HG03432 (cell line): Measurements from ENCODE around the gene CDC42BPA.

Source experiments
- ATAC-seq: cut with Tn5 transposase; IDR thresholded peaks from one replicate; pipeline ENCODE4 v1.9.1; 2021; ENCODE audit warnings: mild to moderate bottlenecking, moderate library complexity; ENCODE audit not compliant: unreplicated experiment

CDC42BPA gene

DNA sequence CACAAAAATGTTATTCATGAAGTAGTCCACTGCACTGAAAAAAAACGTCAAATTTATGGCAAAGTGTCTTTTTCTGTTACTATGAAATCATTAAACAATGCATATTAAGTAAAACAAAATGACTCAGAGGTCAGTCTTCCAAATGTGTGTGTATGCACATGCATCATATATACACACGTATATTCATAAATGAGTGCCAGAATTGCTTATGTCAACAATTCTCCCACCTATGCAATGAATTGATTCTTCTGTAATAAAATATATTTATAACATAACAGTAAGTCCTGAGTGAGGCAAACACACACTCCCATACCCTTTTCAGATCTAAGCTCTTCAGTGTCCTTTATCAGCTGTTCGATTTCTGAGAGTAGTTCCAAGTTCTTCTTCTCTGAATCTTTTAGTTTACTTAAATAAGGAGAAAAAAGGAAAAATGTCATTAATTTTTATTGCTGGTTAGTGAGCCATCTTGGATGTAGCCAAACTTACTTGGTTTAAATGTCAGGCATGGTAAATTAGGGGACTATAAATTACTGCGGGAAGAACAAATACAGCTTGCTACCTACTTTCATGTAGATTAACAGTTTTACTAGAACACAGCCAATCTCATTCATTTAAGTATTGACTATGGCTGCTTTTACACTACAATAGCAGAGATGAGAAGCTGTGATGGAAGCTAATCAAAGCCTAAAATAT, 246.3 kb downstream of the CDC42BPA start:
- ATAC-seq: no peak

DNA sequence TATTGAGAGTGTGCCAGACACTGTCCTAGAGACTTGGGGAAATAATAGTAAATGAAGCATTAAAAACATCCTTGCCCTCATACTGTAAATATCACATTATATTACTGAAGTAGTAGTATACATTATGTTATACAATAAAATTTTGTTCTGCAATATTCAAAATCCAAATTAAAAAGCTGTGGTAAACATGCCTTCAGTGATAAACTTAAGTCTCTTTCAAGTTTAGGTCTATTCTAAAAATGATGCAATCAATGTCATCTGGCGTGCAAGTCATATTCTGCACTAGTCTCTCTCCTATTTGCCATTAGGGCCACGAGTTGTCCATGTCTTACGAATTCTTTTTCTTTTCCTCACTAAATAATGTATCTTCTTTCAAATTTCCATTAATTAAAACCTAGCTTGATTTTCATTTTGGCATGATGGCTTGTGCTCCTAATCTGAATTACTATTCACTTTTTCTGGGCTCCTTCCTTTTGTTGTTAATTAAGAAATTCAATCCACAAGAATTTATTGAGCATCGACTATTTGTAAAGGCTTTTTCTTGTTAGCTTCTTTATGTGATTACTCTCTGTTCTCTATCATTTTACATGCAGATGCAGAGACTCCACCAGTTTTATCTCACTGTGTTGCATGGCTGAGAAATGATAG, 247.5 kb downstream of the CDC42BPA start:
- no peak for ATAC-seq

DNA sequence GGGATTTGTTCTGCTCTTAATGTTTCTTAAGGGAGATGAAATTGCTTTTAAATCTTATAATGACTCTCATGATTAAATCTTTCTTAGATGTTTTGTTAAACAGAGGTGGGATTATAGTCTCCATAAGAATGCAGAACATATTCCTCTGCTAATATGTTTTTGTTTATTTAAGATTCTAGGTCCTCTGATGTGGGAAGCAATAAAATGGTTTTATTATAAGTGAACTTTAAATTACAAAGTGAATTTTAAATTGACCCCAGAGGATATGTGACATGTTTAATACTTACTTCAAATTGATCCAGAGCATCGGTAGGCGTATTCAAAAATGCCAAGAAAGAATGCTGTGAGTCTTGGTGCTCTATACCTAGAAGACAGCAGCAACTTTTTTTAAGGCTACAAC, 248.8 kb downstream of the CDC42BPA start:
- no peak for ATAC-seq

DNA sequence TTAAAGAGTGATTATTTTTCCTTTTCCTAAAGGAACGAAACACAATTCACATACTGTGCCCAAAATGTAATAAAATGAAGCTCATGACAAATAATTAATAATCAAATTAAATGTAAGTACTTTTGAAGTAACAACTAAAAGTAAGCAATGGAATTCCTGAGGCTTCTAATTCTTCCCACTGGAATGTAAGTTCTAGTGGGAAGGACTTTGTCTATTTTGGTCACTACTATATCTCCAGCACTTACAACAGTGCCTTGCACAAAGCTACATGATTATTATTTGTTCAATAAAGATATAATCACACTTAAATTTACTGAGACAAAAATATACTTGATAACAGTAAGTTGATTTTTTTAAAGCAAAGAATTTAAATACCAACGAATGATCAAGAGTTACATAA, 249.4 kb downstream of the CDC42BPA start:
- ATAC-seq: no peak

DNA sequence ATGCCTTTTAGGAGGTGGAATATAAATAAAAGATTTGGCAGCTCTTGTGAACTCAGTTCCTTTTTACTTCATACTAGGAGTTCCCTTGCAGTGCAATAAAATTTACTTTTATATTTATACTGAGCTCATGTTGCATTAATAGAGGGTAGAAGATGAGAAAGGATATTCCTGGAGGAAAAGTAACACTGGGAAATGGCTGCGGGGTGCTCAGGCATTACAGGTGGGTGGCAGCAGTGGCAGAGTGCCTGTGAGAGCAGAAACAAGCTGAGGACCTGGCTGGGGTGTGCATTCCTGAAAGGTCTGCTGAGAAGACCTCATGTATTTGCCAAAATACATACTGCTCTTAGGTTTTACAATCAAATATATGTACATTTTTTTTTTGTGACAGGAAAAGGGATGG, 251.3 kb downstream of the CDC42BPA start:
- no peak for ATAC-seq

DNA sequence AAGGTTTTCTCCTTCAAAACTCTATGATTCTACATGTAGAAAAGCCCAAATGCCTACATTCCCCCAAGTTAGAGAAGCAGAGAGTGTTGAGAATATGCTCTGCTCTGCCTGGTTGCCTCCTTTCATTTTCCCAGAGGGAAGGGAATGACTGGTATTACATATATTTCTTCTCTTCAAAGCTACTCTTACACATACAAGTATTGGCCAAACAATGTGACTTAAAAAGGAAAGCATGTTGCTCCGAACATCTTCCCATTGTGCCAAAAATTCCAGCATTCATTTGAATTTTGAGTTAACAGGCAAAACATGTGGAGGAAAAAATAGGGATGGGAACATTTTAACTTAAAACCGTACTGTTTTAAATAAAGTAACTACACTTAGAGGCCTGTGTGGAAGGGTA, 253.0 kb downstream of the CDC42BPA start:
- no peak for ATAC-seq

DNA sequence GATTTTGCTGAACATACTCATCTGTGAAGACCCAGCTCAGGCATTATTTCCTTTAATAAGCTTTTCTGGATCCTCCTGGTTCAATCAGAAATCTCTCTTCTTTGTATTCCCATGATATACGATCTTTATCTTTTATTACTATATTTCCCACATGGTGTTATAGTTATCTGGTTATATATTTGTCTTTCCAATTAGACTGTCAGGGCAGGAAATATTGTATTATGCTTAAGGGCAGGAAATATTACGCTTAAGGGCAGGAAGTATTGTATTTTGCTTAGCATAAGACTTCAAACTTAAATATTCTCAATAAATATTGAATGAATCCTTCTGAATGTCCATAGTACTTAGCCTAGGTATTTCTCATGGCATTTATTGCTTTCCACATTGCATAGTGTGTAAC, 256.0 kb downstream of the CDC42BPA start:
- no peak for ATAC-seq

DNA sequence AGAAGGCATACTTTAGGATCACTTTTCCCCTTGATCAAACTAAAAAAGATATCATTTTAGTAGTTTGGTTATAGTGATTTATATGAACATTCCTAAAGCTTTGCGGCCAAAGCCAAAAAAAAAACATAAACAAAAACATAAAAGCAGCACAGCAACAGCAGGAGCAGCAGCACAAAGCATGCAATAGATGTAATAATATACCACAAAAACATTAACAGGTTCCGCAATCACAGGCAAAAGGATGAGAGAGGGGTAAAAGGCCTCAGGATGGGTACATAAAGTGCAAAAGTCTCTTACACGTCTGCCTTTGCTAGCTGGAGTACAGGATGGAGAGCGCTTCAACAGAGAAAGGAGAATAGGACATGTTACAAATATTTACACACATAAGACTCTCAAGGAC, 259.2 kb downstream of the CDC42BPA start:
- no peak for ATAC-seq

DNA sequence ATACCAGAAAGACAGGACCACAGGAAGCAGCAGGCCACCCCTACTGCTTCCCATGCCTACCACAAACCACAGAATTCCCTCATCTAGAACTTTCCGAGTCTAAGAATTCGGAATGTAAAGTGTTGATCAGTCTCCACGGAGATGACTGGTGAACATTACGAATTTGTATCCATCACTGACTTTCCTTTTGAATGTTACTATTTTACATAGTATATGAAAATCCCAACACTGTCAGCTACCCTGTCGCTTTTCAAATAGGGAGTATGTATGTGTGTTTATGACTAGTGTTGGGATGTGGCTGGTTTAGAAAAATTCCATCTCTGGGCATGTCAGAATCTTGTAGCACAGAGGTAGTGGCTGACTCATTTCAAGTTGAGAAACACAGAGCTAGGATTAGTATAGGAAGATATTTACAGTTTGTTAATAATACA, 260.0 kb downstream of the CDC42BPA start:
- ATAC-seq: no peak

DNA sequence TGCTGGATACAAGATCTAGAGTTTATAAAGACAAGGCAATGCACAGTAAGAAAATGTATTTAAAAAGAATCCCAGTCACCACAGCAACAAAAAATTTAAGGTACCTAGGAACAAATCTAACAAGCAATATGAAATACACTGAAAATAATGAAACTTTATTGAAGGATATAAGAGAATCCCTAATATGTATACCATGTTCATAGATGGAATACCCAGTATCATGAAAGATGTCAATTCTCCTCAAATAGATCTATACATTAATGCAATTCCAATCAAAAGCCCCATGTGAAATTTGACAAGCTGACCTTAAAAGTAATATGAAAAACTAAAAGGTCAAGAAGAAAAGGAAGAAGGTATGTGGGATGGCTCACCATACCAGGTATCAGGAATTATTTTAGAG, 269.0 kb downstream of the CDC42BPA start:
- no peak for ATAC-seq

DNA sequence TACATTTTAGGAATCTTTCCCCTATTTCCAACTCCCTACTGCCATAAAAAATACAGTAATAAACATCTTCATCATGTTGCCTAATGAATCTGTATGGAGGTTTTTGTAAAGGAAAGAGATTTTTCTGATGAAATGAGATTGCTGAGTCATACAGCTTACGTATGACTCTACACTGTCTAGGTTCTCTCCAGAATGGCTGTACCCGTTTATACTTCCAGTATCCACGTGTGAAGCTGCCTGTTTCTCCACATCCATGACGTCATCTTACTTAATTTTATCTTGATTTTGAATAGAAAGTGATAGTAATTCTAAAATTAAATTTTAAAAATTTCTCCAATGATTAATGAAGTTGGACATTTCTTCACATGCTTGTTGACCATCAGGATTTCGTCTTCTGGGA, 274.5 kb downstream of the CDC42BPA start:
- ATAC-seq: no peak

DNA sequence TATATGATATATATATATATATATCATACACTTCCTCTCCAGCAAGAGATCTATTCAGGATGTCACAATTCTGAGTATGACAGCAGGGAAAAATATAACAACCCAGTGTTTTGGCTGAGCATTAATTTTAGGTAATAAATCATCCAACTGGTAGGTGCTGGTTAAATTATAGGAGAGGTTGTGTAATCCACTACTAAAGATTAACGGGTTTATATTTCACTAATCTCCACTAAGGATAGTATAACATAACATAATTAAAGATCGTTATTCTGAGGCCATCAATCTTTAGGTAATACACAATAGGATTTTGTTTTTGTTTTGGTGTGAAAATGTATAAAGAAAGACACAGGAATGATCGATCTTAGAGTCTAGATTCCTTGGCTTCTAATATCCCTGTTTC, 276.0 kb downstream of the CDC42BPA start:
- no peak for ATAC-seq

DNA sequence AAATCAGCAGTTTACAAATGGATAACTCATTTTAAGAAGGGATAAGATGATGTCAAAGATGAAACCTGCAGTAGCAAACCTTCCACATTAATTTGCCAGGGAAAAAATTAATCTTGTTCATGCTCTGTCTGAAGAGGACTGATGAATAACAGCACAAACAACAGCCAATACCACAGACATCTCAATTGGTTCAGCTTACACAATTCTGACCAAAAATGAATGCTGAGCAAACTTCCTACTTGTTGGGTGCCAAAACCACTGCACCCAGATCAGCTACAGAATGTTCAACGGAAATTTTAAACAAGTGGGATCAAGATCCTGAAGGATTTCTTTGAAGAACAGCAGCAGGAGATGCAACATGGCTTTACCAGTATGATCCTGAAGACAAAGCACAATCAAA, 279.9 kb downstream of the CDC42BPA start:
- ATAC-seq: no peak

DNA sequence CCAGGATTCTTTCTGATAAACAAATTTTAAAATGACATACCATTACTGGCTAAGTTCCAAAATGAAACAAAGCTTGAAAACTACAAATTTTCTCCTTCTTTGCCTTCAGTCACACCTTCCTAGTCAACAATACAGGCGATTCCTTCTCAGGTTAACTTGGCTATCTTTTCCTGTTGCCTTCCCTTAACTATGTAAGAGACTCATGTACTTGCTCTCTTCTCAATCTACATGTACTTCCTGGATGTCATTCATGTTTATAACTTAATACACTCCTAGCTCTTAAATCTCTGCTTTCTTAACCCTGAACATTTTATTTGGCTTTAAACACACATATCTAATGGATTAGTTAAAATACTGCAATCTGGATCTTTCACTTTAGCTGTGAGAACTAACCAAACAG, 281.2 kb downstream of the CDC42BPA start:
- ATAC-seq: no peak

DNA sequence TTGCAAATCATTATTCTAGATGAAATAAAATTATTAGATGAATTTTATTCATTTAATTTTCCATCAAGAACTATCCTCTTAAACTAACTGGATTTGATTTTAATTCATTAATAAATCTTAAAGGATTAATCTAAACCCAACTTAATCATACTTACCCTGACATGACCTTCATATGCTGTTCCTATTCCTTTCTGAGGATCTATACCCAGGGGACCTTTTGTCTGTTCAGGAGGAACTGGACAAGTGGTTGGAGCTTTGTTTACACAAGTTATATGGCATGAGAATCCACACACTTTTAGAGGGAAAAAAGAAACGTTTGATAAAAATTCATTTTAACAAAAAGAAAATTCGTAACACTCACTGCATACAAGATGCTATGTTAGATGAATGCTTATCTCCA, 283.0 kb downstream of the CDC42BPA start:
- ATAC-seq: no peak

DNA sequence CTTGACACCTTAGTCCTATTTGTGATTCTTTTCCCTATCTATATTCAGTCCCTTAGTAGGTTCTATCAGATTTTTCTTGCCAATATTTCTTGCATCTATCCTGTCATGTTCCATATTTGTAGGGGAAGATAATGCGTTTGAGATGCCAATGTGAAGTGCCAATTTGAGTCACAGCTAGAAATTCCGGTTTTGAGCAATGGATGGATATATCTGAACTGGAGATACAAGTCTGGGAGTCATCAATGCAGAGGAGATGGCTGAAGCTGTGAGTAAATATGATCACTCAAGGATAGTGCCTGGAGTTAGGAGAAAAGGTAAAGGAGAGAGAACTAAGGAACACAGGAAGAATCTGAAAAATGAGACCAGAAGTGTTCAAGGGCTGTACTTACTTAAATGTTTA, 284.4 kb downstream of the CDC42BPA start:
- no peak for ATAC-seq

DNA sequence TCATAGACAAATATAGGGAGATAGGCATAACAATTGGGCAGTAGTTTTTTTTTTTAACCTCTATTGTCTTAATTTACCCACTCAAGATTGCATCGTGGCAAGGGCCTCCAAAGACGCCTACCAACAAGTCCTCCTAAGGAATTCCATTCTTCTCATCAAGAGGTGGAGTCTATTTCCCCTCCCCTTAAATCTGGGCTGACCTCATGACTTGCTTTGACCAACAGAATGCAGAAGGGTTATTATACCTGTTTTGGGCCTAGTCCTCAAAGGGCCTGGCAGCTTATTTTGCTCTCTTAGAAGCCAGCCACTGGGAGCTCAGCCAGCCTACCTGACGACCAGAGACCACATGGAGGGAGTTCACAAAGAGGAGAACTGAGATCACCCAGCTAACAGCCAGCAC, 285.9 kb downstream of the CDC42BPA start:
- ATAC-seq: no peak

DNA sequence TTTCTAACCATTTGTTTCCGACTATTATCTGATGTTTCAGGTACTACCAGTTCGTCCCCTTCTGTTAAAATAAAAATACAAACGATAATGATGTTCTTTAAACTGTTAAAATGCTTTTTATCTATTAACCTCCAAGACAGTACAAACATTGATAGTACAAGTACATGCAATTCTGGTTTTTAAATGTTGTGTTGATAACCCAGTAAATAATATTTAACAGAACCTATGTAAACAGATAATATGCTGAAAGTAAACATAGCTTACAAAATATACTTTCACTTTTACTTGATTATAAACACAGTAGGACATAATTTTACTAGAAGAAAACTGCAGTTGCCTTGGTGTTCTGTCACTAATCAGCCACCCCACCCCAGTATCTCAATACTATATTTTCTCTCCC, 301.3 kb downstream of the CDC42BPA start:
- no peak for ATAC-seq

DNA sequence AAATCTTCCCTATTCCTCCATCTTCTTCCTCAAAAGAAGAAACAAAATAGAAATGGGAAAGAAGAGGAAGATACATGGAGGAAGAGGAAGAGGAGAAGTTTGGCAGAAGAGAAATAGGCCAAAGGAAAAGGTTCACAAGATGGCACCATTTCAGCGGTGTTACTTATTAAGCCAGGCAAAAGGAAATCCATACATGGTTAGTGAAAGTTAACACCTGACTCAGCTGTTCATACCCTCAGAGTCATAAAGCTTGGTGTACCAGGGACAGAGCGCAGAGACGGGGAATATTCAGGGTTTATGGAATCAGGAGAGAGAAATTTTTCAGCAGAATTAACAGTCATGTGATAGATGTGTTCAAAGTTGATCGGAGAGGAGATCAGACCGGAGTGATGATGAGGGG, 307.6 kb downstream of the CDC42BPA start:
- ATAC-seq: no peak

DNA sequence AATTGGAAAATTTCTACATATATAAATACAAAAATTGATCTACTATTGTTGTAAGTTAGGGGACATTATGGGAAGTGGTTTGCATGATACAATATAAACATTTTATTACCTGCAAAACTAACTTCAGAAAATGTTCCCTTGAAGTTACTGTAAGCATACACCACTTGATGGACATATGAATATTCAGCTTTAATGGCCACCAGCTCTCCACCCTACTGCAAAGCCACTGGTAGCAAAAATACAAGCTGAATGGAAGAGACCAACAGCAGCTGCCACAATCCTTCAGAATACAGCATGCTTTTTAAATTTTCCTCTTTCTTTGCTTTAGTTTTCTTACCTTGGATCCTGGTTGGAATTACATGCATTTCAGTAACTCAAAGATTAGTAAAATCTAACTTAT, 308.4 kb downstream of the CDC42BPA start:
- no peak for ATAC-seq

DNA sequence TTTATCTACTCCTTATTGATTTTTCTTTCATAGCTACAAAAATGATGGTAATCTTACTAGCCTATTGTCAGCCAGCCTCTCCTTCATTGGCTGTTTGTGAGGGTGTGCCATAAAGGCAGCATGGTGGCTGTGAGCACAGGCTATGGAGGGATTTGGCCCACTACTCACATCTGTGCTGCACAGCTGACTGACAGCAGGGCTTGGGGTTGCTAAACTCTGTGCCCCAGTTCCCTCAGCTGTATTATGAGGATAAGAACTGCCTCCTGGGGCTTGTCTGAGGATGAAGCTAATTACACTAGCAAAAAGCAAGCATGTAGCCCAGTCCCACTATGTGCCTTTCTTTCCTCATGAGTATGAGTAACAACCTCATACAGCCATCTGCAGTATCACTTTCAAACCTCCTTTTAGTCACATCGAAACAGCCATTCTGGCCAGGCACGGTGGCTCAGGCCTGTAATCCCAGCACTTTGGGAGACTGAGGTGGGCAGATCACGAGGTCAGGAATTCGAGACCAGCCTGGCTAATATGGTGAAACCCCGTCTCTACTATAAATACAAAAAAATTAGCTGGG, 312.0 kb downstream of the CDC42BPA start:
- peak; percentile 92 for ATAC-seq

DNA sequence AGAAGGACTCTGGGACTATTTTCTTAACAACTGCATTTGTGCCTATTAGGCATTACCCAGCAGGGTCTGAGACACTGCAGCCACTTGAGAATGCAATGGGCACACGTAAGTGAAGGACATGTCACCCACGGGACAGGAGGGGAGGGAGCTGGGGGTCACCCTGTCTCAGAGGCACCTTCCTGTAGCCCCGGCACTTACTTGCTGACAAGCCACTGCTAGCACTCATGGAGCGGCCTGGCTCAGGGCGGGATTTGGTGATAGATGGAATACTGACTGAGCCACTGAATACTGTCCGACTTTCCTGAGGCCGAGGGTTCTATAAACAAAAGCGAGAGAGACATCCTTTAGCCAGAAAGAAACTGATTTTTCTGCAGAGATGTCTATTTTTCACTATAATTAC, 313.5 kb downstream of the CDC42BPA start:
- ATAC-seq: no peak

DNA sequence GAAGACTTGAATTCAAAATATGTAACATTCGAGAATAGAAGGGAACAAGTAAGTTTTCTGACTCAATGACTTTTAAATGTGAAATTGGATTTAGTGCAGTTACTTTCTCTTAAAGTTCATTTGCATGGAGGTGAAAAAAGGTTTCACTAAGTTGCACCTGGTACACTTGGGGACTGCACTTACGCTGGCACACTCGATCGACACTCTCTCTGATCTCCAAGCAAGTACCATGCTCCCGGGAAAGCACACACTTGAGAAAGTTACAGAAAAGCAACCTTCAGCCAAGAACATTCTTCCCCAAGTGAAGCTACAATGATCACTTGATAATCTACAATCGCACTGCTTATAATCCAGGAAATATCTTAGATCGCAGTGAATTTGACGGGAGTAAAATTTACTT, 315.1 kb downstream of the CDC42BPA start:
- ATAC-seq: no peak
